GM23338 (cell line): ENCODE measurements around the gene ST8SIA3. TPM values are rescaled to one million over a fixed set of nuclear protein-coding genes. Genes with fewer than 3 reads are reported as not detected.

Experiments
- ATAC-seq: fragments of 200-7000 bp; cut with Tn5 transposase; 3 replicates; pipeline ENCODE4 v1.9.1; 2020
- DNase-seq: peaks from one replicate; pipeline ENCODE4 v3.0.0-alpha.2; 2015; ENCODE audit warnings: low spot score
- H2AFZ ChIP-seq: fragments of 200-600 bp; sonication (generic); 2 replicates; pipeline ENCODE4 v1.8.0; 2016; ENCODE audit warnings: antibody characterized with exemption, mild to moderate bottlenecking, moderate library complexity
- H3F3A ChIP-seq: fragments of 200-600 bp; sonication (generic); replicated peaks from 2 replicates; pipeline ENCODE4 v1.8.0; 2017; ENCODE audit warnings: antibody characterized with exemption, mixed run types, low read depth
- H3K27ac ChIP-seq: fragments of 200-600 bp; sonication (generic); 2 replicates; pipeline ENCODE4 v1.6.1; 2016; ENCODE audit warnings: low read depth
- H3K27me3 ChIP-seq: fragments of 200-600 bp; sonication (generic); 2 replicates; pipeline ENCODE4 v1.8.0; 2016; ENCODE audit warnings: mild to moderate bottlenecking, mixed run types, moderate library complexity; ENCODE audit not compliant: insufficient read depth
- H3K36me3 ChIP-seq: fragments of 200-600 bp; sonication (generic); 2 replicates; pipeline ENCODE4 v1.8.0; 2016; ENCODE audit warnings: mild to moderate bottlenecking; ENCODE audit not compliant: insufficient read depth
- H3K4me1 ChIP-seq: fragments of 200-600 bp; sonication (generic); 2 replicates; pipeline ENCODE4 v1.8.0; 2016; ENCODE audit warnings: mild to moderate bottlenecking, moderate library complexity; ENCODE audit not compliant: insufficient read depth
- H3K4me2 ChIP-seq: fragments of 200-600 bp; sonication (generic); 2 replicates; pipeline ENCODE4 v1.7.1; 2017; ENCODE audit warnings: mixed run types
- H3K4me3 ChIP-seq: fragments of 200-600 bp; sonication (generic); 2 replicates; pipeline ENCODE4 v1.6.1; 2016; ENCODE audit warnings: mixed run types
- H3K79me2 ChIP-seq: fragments of 200-600 bp; sonication (generic); replicated peaks from 2 replicates; pipeline ENCODE4 v1.8.0; 2017; ENCODE audit warnings: mild to moderate bottlenecking; ENCODE audit not compliant: insufficient read depth
- H3K9me2 ChIP-seq: fragments of 200-600 bp; sonication (generic); 2 replicates; pipeline ENCODE4 v1.8.0; 2017; ENCODE audit not compliant: insufficient read depth
- H4K20me1 ChIP-seq: fragments of 200-600 bp; sonication (generic); replicated peaks from 2 replicates; pipeline ENCODE4 v1.8.0; 2017; ENCODE audit warnings: mild to moderate bottlenecking; ENCODE audit not compliant: insufficient read depth
- H3K27ac Mint-ChIP-seq: 2 replicates; pipeline ENCODE4 v1.8.0; 2020; ENCODE audit warnings: inconsistent platforms, mild to moderate bottlenecking, moderate library complexity, mixed read lengths
- H3K27me3 Mint-ChIP-seq: 3 replicates; pipeline ENCODE4 v1.8.0; 2022; ENCODE audit warnings: low read depth, mild to moderate bottlenecking, moderate library complexity, mixed read lengths, inconsistent platforms; ENCODE audit not compliant: insufficient read depth, poor library complexity
- H3K36me3 Mint-ChIP-seq: 3 replicates; pipeline ENCODE4 v1.8.0; 2021; ENCODE audit warnings: low read depth, mild to moderate bottlenecking, inconsistent platforms, moderate library complexity, mixed read lengths
- H3K4me1 Mint-ChIP-seq: 3 replicates; pipeline ENCODE4 v1.8.0; 2020; ENCODE audit warnings: mild to moderate bottlenecking, inconsistent platforms, mixed read lengths
- H3K4me3 Mint-ChIP-seq: 3 replicates; pipeline ENCODE4 v1.8.0; 2021; ENCODE audit warnings: moderate library complexity, mild to moderate bottlenecking, inconsistent platforms, mixed read lengths
- H3K9me3 Mint-ChIP-seq: 3 replicates; pipeline ENCODE4 v1.8.0; 2020; ENCODE audit warnings: moderate library complexity, mild to moderate bottlenecking, inconsistent platforms, mixed read lengths
- CREB1 ChIP-seq: fragments of 250-450 bp; sonication (Bioruptor Pico); IDR thresholded peaks from 2 replicates; pipeline ENCODE4 v1.5.0; 2020; ENCODE audit warnings: low read depth, mild to moderate bottlenecking, moderate library complexity
- CTCF ChIP-seq, 2 experiments: fragments of 200-600 bp in 1 of 2; sonication (generic) in 1 of 2; conservative IDR thresholded peaks; 2 replicates each; pipeline versions ENCODE4 v1.5.1 to v1.6.1; 2016 to 2017; ENCODE audit warnings: antibody characterized with exemption in 2 of 2, low read depth in 2 of 2, mild to moderate bottlenecking in 2 of 2, moderate library complexity in 1 of 2
- EZH2 ChIP-seq: fragments of 200-600 bp; sonication (generic); IDR thresholded peaks from one replicate; pipeline ENCODE4 v1.8.0; 2017; ENCODE audit warnings: antibody characterized with exemption, mild to moderate bottlenecking, low read depth; ENCODE audit not compliant: unreplicated experiment
- EZH2phosphoT487 ChIP-seq: fragments of 200-600 bp; sonication (generic); IDR thresholded peaks from one replicate; pipeline ENCODE4 v1.8.1; 2018; ENCODE audit warnings: antibody characterized with exemption; ENCODE audit not compliant: unreplicated experiment
- JUNB ChIP-seq: IDR thresholded peaks from one replicate; pipeline ENCODE4 v1.6.1; 2016; ENCODE audit warnings: antibody characterized with exemption; ENCODE audit not compliant: unreplicated experiment
- NANOG ChIP-seq: IDR thresholded peaks from 2 replicates; pipeline ENCODE4 v1.6.1; 2016; ENCODE audit warnings: antibody characterized with exemption, borderline replicate concordance
- POLR2AphosphoS5 ChIP-seq: IDR thresholded peaks from 2 replicates; pipeline ENCODE4 v1.6.1; 2016; ENCODE audit warnings: antibody characterized with exemption, low read depth
- REST ChIP-seq: IDR thresholded peaks from one replicate; pipeline ENCODE4 v1.6.1; 2018; ENCODE audit warnings: antibody characterized with exemption; ENCODE audit not compliant: unreplicated experiment
- STAT1 ChIP-seq: IDR thresholded peaks from one replicate; pipeline ENCODE4 v1.6.1; 2016; ENCODE audit warnings: antibody characterized with exemption; ENCODE audit not compliant: unreplicated experiment
- ZNF114 ChIP-seq: fragments of 250-450 bp; sonication (Bioruptor Pico); IDR thresholded peaks from 2 replicates; pipeline ENCODE4 v1.5.0; 2020; ENCODE audit warnings: mild to moderate bottlenecking, moderate library complexity
- ZNF331 ChIP-seq: fragments of 250-450 bp; sonication (Bioruptor Pico); IDR thresholded peaks from 2 replicates; pipeline ENCODE4 v1.5.0; 2020; ENCODE audit warnings: low read depth, mild to moderate bottlenecking, moderate library complexity
- ZNF462 ChIP-seq: fragments of 250-450 bp; sonication (Bioruptor Pico); IDR thresholded peaks from 2 replicates; pipeline ENCODE4 v1.5.0; 2020; ENCODE audit warnings: mild to moderate bottlenecking, moderate library complexity
- polyA plus RNA-seq: library from polyadenylated mRNA; unstranded; fragments of >200 nt; fragmentation: Nextera tagmentation; extraction: Ambion mirVana; gene quantifications from 2 replicates; pipeline ENCODE4 v1.2.1, GENCODE V29; 2016
- total RNA-seq: library from RNA; depleted of rRNA; stranded (reverse); fragments of >200 nt; shearing (Covaris generic); gene quantifications from 2 replicates; pipeline ENCODE4 v1.2.3, GENCODE V29; 2014

ST8SIA3 gene
- total and polyA plus RNA-seq, 2 experiments from 2014 or later = 1.3 to 2.2 TPM

GRCh38 chr18:57373017-57373416 is 20.7 kb downstream of the ST8SIA3 start (continued):
- TF ChIP-seq EZH2 (no peak), EZH2phosphoT487 (no peak), POLR2AphosphoS5 (no peak)

GRCh38 chr18:57376503-57376902 is 24.1 kb downstream of the ST8SIA3 start:
- no peak overlapping the region for H3K4me3 Mint-ChIP-seq
- no peak overlapping the region for H3K4me3 ChIP-seq
- H3K27ac ChIP-seq = no peak overlapping the region
- no peaks in the 10 kb centered on the region for H3F3A ChIP-seq
- no peak overlapping the region for H3K4me2 ChIP-seq
- no peaks in the 10 kb centered on the region for H3K9me2 ChIP-seq
- H4K20me1 ChIP-seq = no peaks in the 10 kb centered on the region
- no peaks in the 10 kb centered on the region for H3K36me3 Mint-ChIP-seq
- H3K79me2 ChIP-seq = no peaks in the 10 kb centered on the region
- H3K9me3 Mint-ChIP-seq = no peaks in the 10 kb centered on the region
- no peaks in the 10 kb centered on the region for H3K36me3 ChIP-seq
- no peaks in the 10 kb centered on the region for H3K27me3 ChIP-seq
- H3K27ac Mint-ChIP-seq = no peak overlapping the region
- H3K4me1 ChIP-seq = no peaks in the 10 kb centered on the region
- H2AFZ ChIP-seq = no peak overlapping the region
- no peak for TF ChIP-seq REST
- TF ChIP-seq POLR2AphosphoS5 = no peak
- no peak for TF ChIP-seq ZNF114
- TF ChIP-seq NANOG = no peak
- TF ChIP-seq ZNF331 (CRISPR knock-in tag) = no peak
- no peak for TF ChIP-seq STAT1
- no peak for TF ChIP-seq CTCF (conservative IDR thresholded peaks at IDR 0.05; ENCODE audit: low read depth in 2 of 2)
- TF ChIP-seq JUNB = no peak
- no peak for TF ChIP-seq ZNF462 (CRISPR knock-in tag)
- TF ChIP-seq CREB1 = no peak
- no peak for TF ChIP-seq EZH2phosphoT487
- no peak for DNase-seq
- ATAC-seq = no peak
- no peaks in the 10 kb centered on the region for H3K27me3 Mint-ChIP-seq
- H3K4me1 Mint-ChIP-seq = no peaks in the 10 kb centered on the region
